HG03565 (cell line): ENCODE results near the gene GRHL1.
"Not testable (repeated sequence)": the region's sequence is repeated elsewhere in the genome, so short reads cannot be mapped to it uniquely, and the experiment has no call there.

Experiments
- ATAC-seq: cut with Tn5 transposase; IDR thresholded peaks from one replicate; pipeline ENCODE4 v1.9.1; 2021; ENCODE audit warnings: mild to moderate bottlenecking, moderate library complexity; ENCODE audit not compliant: unreplicated experiment

Gene GRHL1

GRCh38 chr2:10019602-10020400 lies 68.3 kb downstream of the GRHL1 start:
- no peak for ATAC-seq

GRCh38 chr2:10022041-10022421 lies 70.5 kb downstream of the GRHL1 start:
- ATAC-seq: no peak

DNA sequence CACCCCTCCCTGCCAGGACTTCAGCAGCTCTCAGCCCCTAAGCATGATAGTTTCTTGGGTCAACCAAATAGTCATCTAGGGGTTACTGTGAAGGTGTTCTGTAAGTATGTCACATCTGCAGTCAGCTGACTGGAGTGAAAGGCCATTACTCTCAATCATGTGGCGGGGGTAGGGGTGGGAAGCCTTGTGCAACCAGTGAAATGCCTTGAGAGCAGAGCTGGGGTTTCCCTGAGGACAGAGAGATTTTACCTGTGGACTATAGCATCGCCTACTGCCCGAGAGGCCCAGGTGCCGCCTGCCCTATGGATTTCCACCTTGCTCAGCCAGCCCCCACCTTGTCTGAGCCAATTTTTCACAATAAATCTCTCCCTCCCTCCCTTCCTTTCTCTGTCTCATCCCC lies 71.0 kb downstream of the GRHL1 start:
- ATAC-seq: no peak

GRCh38 chr2:10022966-10023662 lies 71.6 kb downstream of the GRHL1 start:
- ATAC-seq: no peak

- ATAC-seq: no peak
Measured at GRCh38 chr2:10026940-10027569, 75.6 kb downstream of the GRHL1 start.

DNA sequence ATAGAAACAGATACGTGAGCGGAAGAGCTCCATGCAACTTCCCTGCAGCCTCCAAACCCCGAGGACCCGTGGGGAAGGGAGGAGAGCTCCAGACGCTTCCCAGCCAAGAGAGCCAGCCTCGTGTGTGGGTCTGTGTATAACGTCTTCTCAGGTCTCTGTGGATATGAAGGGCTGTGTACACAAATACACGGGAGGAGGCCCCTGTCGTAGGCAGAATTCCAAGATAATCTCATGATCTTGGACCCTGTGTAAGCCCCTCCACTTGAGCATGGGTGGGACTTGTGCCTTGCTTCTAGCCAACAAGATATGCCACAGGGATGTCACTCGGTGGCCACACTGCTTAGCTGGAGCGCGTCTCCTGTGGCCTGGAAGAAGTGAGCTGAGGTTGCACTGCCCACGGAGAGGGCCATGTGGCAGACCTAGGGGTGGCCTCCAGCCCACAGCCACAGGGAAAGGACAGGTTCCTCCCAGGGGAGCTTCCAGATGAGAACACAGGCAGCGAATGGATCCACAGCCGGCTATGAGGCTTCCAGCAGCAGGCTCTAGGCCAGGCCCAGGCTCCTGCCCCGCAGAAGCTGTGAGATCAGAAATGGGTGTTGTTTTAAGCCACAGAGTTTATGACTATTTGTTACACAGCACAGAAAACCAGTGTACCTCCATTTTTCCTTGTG lies 76.3 kb downstream of the GRHL1 start:
- no peak for ATAC-seq

- ATAC-seq: no peak
Measured at GRCh38 chr2:10028407-10028987, 77.0 kb downstream of the GRHL1 start.

DNA sequence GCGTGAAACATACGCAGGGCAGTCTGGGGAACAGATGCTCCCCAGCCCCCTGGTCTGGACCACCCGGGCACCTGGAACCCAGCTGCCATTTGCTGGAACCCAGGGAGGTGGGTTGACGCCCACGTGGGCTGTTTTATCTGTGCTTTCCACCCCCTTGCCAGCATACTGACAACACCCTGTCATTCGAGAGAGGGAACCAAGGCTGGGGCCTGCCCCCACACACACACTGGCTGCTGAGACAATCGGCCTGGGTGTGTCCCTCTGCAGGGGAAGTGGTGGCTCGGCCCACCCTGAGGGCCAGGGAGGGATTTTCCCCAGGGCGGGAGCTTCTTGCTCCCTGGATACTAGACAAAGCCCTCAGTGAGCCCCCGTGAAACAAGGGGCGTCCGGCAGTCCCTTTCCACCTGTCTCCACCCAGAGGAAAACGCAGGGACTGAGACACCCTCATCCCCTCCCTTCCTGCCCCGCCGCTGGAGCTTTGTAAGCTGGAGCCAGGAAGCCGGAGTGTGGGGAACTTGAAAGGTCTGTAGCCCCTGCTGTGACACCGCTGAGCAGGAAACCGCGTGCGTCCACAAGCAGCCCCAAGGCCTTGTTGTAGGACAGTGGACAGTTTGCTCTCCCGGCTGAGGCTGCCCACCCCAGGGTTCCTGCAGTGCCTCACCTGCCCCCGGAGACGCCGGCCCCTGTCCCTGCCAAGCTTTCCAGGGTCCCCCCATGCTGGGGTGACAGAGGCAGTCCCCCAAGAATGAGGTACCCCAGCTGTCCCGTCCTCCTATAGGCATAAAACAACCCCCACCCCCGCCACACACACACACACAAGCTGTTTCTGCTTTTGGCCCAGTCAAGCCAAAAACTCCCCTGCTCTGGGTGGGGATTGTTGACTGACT lies 77.7 kb downstream of the GRHL1 start:
- no peak for ATAC-seq

- no peak for ATAC-seq
Measured at GRCh38 chr2:10029875-10030223, 78.4 kb downstream of the GRHL1 start.

- no peak for ATAC-seq
Measured at GRCh38 chr2:10030311-10030736, 78.8 kb downstream of the GRHL1 start.

GRCh38 chr2:10030798-10031197 lies 79.3 kb downstream of the GRHL1 start:
- not testable (repeated sequence) for ATAC-seq

- no peak for ATAC-seq
Measured at GRCh38 chr2:10031886-10032745, 80.6 kb downstream of the GRHL1 start.

- ATAC-seq: no peak
Measured at GRCh38 chr2:10032746-10033105, 81.2 kb downstream of the GRHL1 start.

DNA sequence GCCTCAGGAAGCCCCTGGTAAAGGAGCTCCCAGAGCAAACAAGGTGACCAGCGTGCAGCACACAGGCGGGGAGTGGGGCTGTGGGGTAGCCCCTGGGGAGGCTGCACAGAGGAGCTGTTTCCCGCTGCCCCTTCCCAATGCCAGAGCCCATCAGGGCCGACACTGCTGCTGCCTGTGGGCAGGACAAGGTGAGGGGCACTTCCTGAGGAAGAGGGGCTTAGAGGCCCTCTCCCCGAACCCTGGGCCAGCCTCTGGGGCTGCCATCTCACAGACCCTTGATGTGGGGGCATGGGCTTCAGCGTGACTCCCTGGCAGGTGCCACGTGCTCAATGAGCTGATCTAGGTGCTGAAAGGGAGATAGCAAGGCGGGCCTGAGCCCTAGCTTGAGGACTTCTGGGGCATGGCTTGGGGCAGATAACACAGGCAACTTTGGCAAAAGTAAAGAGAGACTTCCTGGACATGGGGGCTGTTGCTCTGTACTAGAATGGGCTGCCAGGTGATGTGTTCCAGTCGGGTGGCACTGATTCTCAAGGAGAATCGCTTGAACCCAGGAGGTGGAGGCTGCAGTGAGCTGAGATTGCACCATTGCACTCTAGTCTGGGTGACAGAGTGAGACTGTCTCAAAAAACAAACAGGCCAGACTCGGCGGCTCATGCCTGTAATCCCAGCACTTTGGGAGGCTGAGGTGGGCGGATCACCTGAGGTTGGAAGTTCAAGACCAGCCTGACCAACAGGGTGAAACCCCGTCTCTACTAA lies 81.9 kb downstream of the GRHL1 start:
- ATAC-seq: no peak

DNA sequence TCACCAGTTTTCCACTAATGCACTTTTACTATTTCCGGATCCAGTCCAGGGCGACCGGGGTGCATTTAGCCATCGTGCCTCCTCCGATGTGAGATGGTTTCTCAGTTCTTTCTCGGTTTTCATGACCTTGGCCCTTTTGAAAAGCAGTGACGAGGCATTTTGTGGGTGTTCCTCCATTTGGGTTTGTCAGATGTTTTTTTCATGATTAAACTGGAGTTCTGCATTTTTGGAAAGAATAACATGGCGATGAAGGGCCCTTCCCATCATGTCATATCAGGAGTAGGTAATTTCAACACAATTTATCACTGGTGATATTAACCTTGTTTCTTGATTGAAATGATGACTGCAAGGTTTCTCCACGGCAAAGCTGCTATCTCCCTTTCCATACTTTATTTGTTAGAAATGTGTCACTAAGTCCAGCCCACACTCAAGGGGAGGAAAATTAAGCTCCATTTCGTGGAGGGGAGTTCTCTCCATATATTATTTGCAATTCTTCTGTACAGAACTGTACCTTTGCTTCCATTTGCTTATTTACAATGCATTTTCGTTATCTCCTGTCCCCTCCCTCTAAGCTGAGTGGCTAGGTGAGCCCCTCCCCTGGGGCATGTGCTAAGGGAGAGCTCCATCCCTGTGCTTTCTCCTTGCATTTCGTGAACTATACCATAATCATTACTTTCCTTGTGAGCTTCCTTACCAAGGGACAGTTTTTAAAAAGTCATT lies 83.0 kb downstream of the GRHL1 start:
- ATAC-seq: no peak

GRCh38 chr2:10035053-10035422 lies 83.5 kb downstream of the GRHL1 start:
- ATAC-seq: no peak

DNA sequence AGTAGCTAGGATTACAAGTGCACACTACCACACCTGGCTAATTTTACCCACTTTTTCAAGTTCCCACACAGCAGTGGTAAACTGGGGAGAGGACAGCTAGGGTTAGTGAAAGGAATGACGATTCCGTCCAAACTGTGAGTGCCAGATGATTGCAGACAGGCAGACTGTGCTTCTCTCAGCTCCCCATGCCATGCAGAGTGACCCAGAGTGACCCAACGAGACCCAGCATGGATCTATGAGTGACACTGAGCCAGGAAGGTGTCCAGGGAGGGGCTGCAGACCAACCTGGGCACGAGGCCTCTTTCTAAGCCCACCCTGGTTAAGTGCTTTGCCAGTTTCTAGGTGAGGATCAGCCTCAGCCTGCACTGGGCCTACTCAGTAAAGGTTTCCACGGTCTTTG lies 84.1 kb downstream of the GRHL1 start:
- no peak for ATAC-seq
